HepG2 (cell line): ENCODE measurements around the gene ZC3H8. TPM values are rescaled to one million over a fixed set of nuclear protein-coding genes. Genes with fewer than 3 reads are reported as not detected.

Experiments used
- CREB3 ChIP-seq: sonication (generic); formaldehyde crosslinking; IDR thresholded peaks from 2 replicates; pipeline ENCODE4 v1.5.0; 2020; ENCODE audit warnings: missing genetic modification reagents
- ETS1 ChIP-seq: sonication (generic); formaldehyde crosslinking; IDR thresholded peaks from 2 replicates; pipeline ENCODE4 v1.4.0; 2020; ENCODE audit warnings: missing genetic modification reagents
- IKZF1 ChIP-seq: fragments of 450-650 bp; IDR thresholded peaks from 2 replicates; pipeline ENCODE4 v1.7.1; 2016
- KDM5B ChIP-seq: sonication (generic); formaldehyde crosslinking; IDR thresholded peaks from 2 replicates; pipeline ENCODE4 v1.4.0; 2020; ENCODE audit warnings: missing genetic modification reagents, mild to moderate bottlenecking, borderline replicate concordance
- KLF12 ChIP-seq: sonication (generic); formaldehyde crosslinking; IDR thresholded peaks from 2 replicates; pipeline ENCODE4 v1.4.0; 2020; ENCODE audit warnings: missing genetic modification reagents, borderline replicate concordance
- KMT2B ChIP-seq: IDR thresholded peaks from 2 replicates; pipeline ENCODE4 v1.6.1; 2016; ENCODE audit warnings: missing genetic modification reagents, missing compliant biosample characterization
- MED1 ChIP-seq: sonication (generic); formaldehyde crosslinking; IDR thresholded peaks from 2 replicates; pipeline ENCODE4 v1.4.0; 2020; ENCODE audit warnings: missing genetic modification reagents
- NFKBIZ ChIP-seq: IDR thresholded peaks from 2 replicates; pipeline ENCODE4 v1.6.1; 2018; ENCODE audit warnings: missing genetic modification reagents, missing compliant biosample characterization
- PHF20 ChIP-seq: sonication (generic); formaldehyde crosslinking; IDR thresholded peaks from 2 replicates; pipeline ENCODE4 v1.5.0; 2020; ENCODE audit warnings: mild to moderate bottlenecking, missing genetic modification reagents
- PLSCR1 ChIP-seq: sonication (generic); formaldehyde crosslinking; IDR thresholded peaks from 2 replicates; pipeline ENCODE4 v1.5.0; 2020; ENCODE audit warnings: missing genetic modification reagents, mild to moderate bottlenecking, borderline replicate concordance
- POLR2G ChIP-seq: fragments of 200-400 bp; formaldehyde crosslinking; IDR thresholded peaks from 2 replicates; pipeline ENCODE4 v1.6.1; 2018; ENCODE audit warnings: mild to moderate bottlenecking, low read depth, low read length, moderate library complexity
- RCOR2 ChIP-seq: IDR thresholded peaks from 2 replicates; pipeline ENCODE4 v1.6.1; 2016; ENCODE audit warnings: missing biosample characterization, missing genetic modification reagents
- TARDBP ChIP-seq: sonication (generic); formaldehyde crosslinking; IDR thresholded peaks from 2 replicates; pipeline ENCODE4 v1.8.0; 2022; ENCODE audit warnings: mild to moderate bottlenecking, missing genetic modification reagents
- TRIM24 ChIP-seq: sonication (generic); formaldehyde crosslinking; IDR thresholded peaks from 2 replicates; pipeline ENCODE4 v1.8.0; 2022; ENCODE audit warnings: mild to moderate bottlenecking, missing genetic modification reagents
- ZFP62 ChIP-seq: sonication (generic); formaldehyde crosslinking; IDR thresholded peaks from 2 replicates; pipeline ENCODE4 v1.4.0; 2020; ENCODE audit warnings: missing genetic modification reagents
- ZMYM3 ChIP-seq: sonication (generic); formaldehyde crosslinking; IDR thresholded peaks from 2 replicates; pipeline ENCODE4 v1.5.1; 2020; ENCODE audit warnings: mild to moderate bottlenecking, missing genetic modification reagents
- ZNF263 ChIP-seq: sonication (generic); formaldehyde crosslinking; IDR thresholded peaks from 2 replicates; pipeline ENCODE4 v1.4.0; 2020; ENCODE audit warnings: missing genetic modification reagents
- ZNF724P ChIP-seq: sonication (generic); formaldehyde crosslinking; IDR thresholded peaks from 2 replicates; pipeline ENCODE4 v1.8.0; 2022; ENCODE audit warnings: missing genetic modification reagents, borderline replicate concordance
- ZNF740 ChIP-seq: sonication (generic); formaldehyde crosslinking; IDR thresholded peaks from 2 replicates; pipeline ENCODE4 v1.4.0; 2020; ENCODE audit warnings: missing genetic modification reagents
- polyA plus RNA-seq, 8 experiments: library from polyadenylated mRNA; depleted of rRNA in 3 of 8; stranded (reverse) in 7 of 8; unstranded in 1 of 8; fragments of >200 nt; fragmentation: Illumina TruSeq in 4 of 8; extraction: Trizol in 4 of 8; gene quantifications; 2 replicates each; pipeline versions ENCODE4 v1.2.1 to v1.2.3, GENCODE V29; 2011 to 2016; ENCODE audit warnings: low read depth in 4 of 8, missing spikeins in 1 of 8, mixed read lengths in 1 of 8; ENCODE audit not compliant: insufficient read depth in 1 of 8
- total RNA-seq, 5 experiments: library from RNA; depleted of rRNA; stranded (reverse); fragments of >200 nt; fragmentation: Illumina TruSeq; extraction: Trizol; gene quantifications; 2 replicates each; pipeline ENCODE4 v1.2.3, GENCODE V29; 2016; ENCODE audit warnings: low read depth in 1 of 5
- TF ChIP-seq, protein P1 (sequence below): sonication (generic); formaldehyde crosslinking; IDR thresholded peaks from 2 replicates; pipeline ENCODE4 v1.4.0; 2020; ENCODE audit warnings: missing genetic modification reagents
- TF ChIP-seq, protein P2 (sequence below): IDR thresholded peaks from 2 replicates; pipeline ENCODE4 v1.6.1; 2018; ENCODE audit warnings: missing genetic modification reagents, mild to moderate bottlenecking, missing compliant biosample characterization

Gene ZC3H8
- total and polyA plus RNA-seq, 2 of the 13 experiments (the other 11 are each of a cell fraction or from before 2014, with no cell fraction given) = 4.5 to 17.0 TPM

DNA sequence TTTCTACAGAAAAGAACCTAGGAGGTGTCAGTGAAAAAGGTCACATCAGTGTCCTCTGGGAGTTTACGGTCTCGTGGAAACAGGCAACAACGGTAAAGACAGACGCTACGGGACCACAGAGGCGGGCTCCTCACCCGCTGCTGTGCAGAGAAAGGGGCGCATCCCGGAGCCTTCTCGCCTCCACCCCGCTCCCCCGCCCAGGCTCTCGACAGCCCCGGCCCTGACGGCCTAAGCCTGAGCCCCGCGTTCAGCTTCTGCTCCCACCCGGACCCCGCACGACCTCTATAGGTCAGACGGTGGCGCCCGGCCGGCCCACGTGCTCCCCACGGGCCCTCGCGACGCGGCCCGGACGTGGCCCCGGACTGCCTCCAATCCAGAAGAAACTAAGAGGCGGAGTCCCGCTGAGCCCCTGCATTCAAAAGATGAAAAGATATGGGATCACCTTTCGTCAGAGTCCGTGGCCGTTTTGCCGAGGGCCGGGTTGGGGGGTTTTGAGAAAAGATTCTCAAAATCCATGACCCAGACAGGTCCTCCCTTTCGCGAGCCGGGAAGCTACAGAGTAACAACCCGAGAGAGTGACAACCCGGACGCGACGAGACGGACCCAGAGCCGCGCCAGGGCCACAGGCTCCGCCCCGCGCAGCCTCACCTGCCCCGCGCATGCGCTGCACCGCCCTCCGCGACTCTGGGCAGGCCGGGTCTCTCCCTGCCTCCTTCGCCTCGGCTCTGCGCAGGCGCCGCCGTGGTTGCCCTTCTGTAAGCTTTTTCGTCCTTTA lies at the start of gene ZC3H8 (continued):
- peak; percentile 98 for TF ChIP-seq POLR2G
- no peak for TF ChIP-seq TRIM24 (CRISPR knock-in tag)
- TF ChIP-seq ZNF724P (CRISPR knock-in tag) = no peak
- 0 out of 2 replicates have a peak, but pooled peaks have one; percentile 41 for TF ChIP-seq NFKBIZ (CRISPR knock-in tag)
- TF ChIP-seq MED1 = peak; percentile 28
- TF ChIP-seq ZMYM3 = peak; percentile 61
- TF ChIP-seq, protein P1, sequence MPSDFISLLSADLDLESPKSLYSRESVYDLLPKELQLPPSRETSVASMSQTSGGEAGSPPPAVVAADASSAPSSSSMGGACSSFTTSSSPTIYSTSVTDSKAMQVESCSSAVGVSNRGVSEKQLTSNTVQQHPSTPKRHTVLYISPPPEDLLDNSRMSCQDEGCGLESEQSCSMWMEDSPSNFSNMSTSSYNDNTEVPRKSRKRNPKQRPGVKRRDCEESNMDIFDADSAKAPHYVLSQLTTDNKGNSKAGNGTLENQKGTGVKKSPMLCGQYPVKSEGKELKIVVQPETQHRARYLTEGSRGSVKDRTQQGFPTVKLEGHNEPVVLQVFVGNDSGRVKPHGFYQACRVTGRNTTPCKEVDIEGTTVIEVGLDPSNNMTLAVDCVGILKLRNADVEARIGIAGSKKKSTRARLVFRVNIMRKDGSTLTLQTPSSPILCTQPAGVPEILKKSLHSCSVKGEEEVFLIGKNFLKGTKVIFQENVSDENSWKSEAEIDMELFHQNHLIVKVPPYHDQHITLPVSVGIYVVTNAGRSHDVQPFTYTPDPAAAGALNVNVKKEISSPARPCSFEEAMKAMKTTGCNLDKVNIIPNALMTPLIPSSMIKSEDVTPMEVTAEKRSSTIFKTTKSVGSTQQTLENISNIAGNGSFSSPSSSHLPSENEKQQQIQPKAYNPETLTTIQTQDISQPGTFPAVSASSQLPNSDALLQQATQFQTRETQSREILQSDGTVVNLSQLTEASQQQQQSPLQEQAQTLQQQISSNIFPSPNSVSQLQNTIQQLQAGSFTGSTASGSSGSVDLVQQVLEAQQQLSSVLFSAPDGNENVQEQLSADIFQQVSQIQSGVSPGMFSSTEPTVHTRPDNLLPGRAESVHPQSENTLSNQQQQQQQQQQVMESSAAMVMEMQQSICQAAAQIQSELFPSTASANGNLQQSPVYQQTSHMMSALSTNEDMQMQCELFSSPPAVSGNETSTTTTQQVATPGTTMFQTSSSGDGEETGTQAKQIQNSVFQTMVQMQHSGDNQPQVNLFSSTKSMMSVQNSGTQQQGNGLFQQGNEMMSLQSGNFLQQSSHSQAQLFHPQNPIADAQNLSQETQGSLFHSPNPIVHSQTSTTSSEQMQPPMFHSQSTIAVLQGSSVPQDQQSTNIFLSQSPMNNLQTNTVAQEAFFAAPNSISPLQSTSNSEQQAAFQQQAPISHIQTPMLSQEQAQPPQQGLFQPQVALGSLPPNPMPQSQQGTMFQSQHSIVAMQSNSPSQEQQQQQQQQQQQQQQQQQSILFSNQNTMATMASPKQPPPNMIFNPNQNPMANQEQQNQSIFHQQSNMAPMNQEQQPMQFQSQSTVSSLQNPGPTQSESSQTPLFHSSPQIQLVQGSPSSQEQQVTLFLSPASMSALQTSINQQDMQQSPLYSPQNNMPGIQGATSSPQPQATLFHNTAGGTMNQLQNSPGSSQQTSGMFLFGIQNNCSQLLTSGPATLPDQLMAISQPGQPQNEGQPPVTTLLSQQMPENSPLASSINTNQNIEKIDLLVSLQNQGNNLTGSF (CRISPR knock-in tag) = peak; percentile 96
- no peak for TF ChIP-seq RCOR2 (CRISPR knock-in tag)
- TF ChIP-seq TARDBP (CRISPR knock-in tag) = no peak; the same call in 1 of the 2 replicates
- TF ChIP-seq, protein P2, sequence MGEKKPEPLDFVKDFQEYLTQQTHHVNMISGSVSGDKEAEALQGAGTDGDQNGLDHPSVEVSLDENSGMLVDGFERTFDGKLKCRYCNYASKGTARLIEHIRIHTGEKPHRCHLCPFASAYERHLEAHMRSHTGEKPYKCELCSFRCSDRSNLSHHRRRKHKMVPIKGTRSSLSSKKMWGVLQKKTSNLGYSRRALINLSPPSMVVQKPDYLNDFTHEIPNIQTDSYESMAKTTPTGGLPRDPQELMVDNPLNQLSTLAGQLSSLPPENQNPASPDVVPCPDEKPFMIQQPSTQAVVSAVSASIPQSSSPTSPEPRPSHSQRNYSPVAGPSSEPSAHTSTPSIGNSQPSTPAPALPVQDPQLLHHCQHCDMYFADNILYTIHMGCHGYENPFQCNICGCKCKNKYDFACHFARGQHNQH (CRISPR knock-in tag) = peak; percentile 87
- peak; percentile 79 for TF ChIP-seq KMT2B (CRISPR knock-in tag)
- no peak for TF ChIP-seq IKZF1
- TF ChIP-seq ZFP62 (CRISPR knock-in tag) = no peak
- TF ChIP-seq ZNF740 = 0 out of 2 replicates have a peak, but pooled peaks have one; percentile 72
- peak; percentile 97 for TF ChIP-seq CREB3 (CRISPR knock-in tag)
- no peak for TF ChIP-seq PLSCR1
- TF ChIP-seq PHF20 (CRISPR knock-in tag) = peak; percentile 71; the same call in 1 of the 2 replicates
- peak; percentile 93 for TF ChIP-seq ZNF263 (CRISPR knock-in tag)
- TF ChIP-seq KLF12 (CRISPR knock-in tag) = 0 out of 2 replicates have a peak, but pooled peaks have one; percentile 67
- TF ChIP-seq KDM5B (CRISPR knock-in tag) = peak; percentile 98
- 0 out of 2 replicates have a peak, but pooled peaks have one; percentile 77 for TF ChIP-seq ETS1 (CRISPR knock-in tag)
